Natural killer cell (primary cell): ENCODE results near the gene LYZL2. TPM values are rescaled to one million over a fixed set of nuclear protein-coding genes. Genes with fewer than 3 reads are reported as not detected.
A peak's percentile ranks its signal among the peaks of the same experiment; 100 is the strongest.
"Not testable (repeated sequence)": the region's sequence is repeated elsewhere in the genome, so short reads cannot be mapped to it uniquely, and the experiment has no call there.

ENCODE experiments used
- ATAC-seq, 3 donors: fragments of 150-1000 bp in 2 of 3; fragments of 200-7000 bp in 1 of 3; cut with Tn5 transposase; 1 replicate in 1 of 3; 2 replicates in 2 of 3; pipeline ENCODE4 v1.10.0; 2021; ENCODE audit warnings: mild to moderate bottlenecking in 2 of 3, moderate library complexity in 2 of 3
- DNase-seq, 2 donors: peaks; one replicate each; pipeline versions ENCODE4 v3.0.0 to v3.0.0-alpha.2; 2013 to 2021; ENCODE audit warnings: mixed read lengths in 1 of 2
- H3K27ac ChIP-seq: one replicate; pipeline ENCODE4 v1.5.1; 2013; ENCODE audit warnings: mild to moderate bottlenecking, low read length
- H3K27me3 ChIP-seq: one replicate; pipeline ENCODE4 v1.6.1; 2013; ENCODE audit warnings: low read length; ENCODE audit not compliant: control insufficient read depth, insufficient read depth
- H3K36me3 ChIP-seq: one replicate; pipeline ENCODE4 v1.6.1; 2013; ENCODE audit warnings: low read length; ENCODE audit not compliant: control insufficient read depth, insufficient read depth
- H3K4me1 ChIP-seq: one replicate; pipeline ENCODE4 v1.6.1; 2013; ENCODE audit warnings: low read length; ENCODE audit not compliant: control insufficient read depth, insufficient read depth
- H3K4me3 ChIP-seq: one replicate; pipeline ENCODE4 v1.5.1; 2013; ENCODE audit warnings: low read length
- H3K9me3 ChIP-seq: one replicate; pipeline ENCODE4 v1.6.1; 2013; ENCODE audit warnings: low read length; ENCODE audit not compliant: control insufficient read depth, insufficient read depth
- H3K27ac Mint-ChIP-seq, 2 donors: one replicate each; pipeline ENCODE4 v1.8.0; 2022; ENCODE audit warnings: mild to moderate bottlenecking in 2 of 2, mixed read lengths in 2 of 2, moderate library complexity in 1 of 2
- H3K27me3 Mint-ChIP-seq, 2 donors: one replicate each; pipeline ENCODE4 v1.8.0; 2022; ENCODE audit warnings: low read depth in 2 of 2, mixed read lengths in 2 of 2
- H3K36me3 Mint-ChIP-seq: one replicate; pipeline ENCODE4 v1.8.0; 2022; ENCODE audit warnings: mixed read lengths
- H3K4me1 Mint-ChIP-seq, 2 donors: one replicate each; pipeline ENCODE4 v1.8.0; 2022; ENCODE audit warnings: mixed read lengths in 2 of 2
- H3K4me3 Mint-ChIP-seq: one replicate; pipeline ENCODE4 v1.8.0; 2022; ENCODE audit warnings: mild to moderate bottlenecking, moderate library complexity, mixed read lengths
- H3K9me3 Mint-ChIP-seq, 2 donors: one replicate each; pipeline ENCODE4 v1.8.0; 2022; ENCODE audit warnings: mixed read lengths in 2 of 2
- CTCF ChIP-seq: fragments of 200-600 bp; IDR thresholded peaks from one replicate; pipeline ENCODE4 v1.8.0; 2022; ENCODE audit warnings: antibody characterized with exemption
- WGBS: methylation state at CpG from one replicate; pipeline ENCODE4 v1.1.7; 2013; ENCODE audit warnings: missing lambda C conversion rate; ENCODE audit not compliant: insufficient coverage; 5-methylcytosine and 5-hydroxymethylcytosine counted together
- intact Hi-C: fragments of 100-400 bp; cut with micrococcal nuclease; formaldehyde crosslinking; loops from one replicate; pipeline ENCODE4 v1.14.2; 2022
- total RNA-seq, 4 donors: library from RNA; stranded (reverse); fragments of 120-200 nt in 1 of 4; gene quantifications; one replicate each; pipeline versions ENCODE4 v1.2.3 to v1.2.4, GENCODE V29; 2013 to 2022

The LYZL2 gene
- total RNA-seq, 3 donors from 2014 or later (not counting 1 experiment from before 2014, with no cell fraction given): not detected

- intact Hi-C loops: no loop called here
- no peaks in the 10 kb centered on the region for H3K4me1 ChIP-seq
- no peak overlapping the region for H3K27ac Mint-ChIP-seq
- no peak overlapping the region for H3K4me3 Mint-ChIP-seq
- peaks cover 0 to 3% of the 10 kb centered on the region in 2 donors for H3K9me3 Mint-ChIP-seq
- no peaks in the 10 kb centered on the region for H3K36me3 ChIP-seq
- H3K27me3 Mint-ChIP-seq: peaks cover 13 to 17% of the 10 kb centered on the region in 2 donors
- TF ChIP-seq CTCF: no peak
- H3K4me1 Mint-ChIP-seq: peaks cover 6 to 8% of the 10 kb centered on the region in 2 donors
- WGBS: 90% methylated on average over 6 of the region's 6 CpGs
- H3K27ac ChIP-seq: no peak overlapping the region
- H3K9me3 ChIP-seq: no peaks in the 10 kb centered on the region
- H3K4me3 ChIP-seq: no peak overlapping the region
- DNase-seq: no peak
- no peaks in the 10 kb centered on the region for H3K36me3 Mint-ChIP-seq
- H3K27me3 ChIP-seq: peaks cover 4% of the 10 kb centered on the region
- ATAC-seq: no peak
These were observed 45.2 kb upstream of the LYZL2 start for GRCh38 chr10:30674796-30675195.

DNA sequence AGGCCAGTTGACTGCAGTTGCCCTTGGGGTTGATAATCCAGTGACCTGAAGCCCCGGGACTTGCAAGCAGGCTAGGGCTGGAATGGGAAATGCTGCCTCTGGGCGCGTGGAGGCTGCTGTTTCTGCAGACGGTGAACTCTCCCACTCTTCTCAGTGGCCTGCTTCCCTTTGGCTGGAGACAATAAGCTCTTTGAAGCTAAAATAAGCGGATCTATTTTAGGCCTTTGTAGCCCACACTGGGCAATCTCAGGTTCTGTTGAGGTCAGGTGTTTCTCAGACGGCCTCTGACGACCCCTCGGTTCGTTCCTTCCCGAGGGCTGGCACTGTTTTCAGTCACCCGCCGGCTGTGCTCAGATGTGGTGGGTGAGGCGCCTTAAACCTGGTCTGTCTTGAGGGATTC, 43.7 kb upstream of the LYZL2 start:
- H3K9me3 Mint-ChIP-seq, H3K4me3 Mint-ChIP-seq, DNase-seq, H3K36me3 Mint-ChIP-seq, H3K9me3 ChIP-seq, H3K27ac ChIP-seq, H3K4me1 Mint-ChIP-seq, H3K4me1 ChIP-seq, H3K4me3 ChIP-seq, H3K27me3 ChIP-seq, H3K36me3 ChIP-seq, ATAC-seq, intact Hi-C loops, H3K27ac Mint-ChIP-seq: not testable (repeated sequence)
- peaks cover 14 to 27% of the 10 kb centered on the region in 2 donors for H3K27me3 Mint-ChIP-seq
- 60% methylated on average over 2 of the region's 13 CpGs for WGBS

- H3K36me3 ChIP-seq, intact Hi-C loops, H3K9me3 Mint-ChIP-seq, DNase-seq, H3K27ac Mint-ChIP-seq, ATAC-seq, H3K4me3 Mint-ChIP-seq, H3K4me1 Mint-ChIP-seq, H3K4me1 ChIP-seq, H3K4me3 ChIP-seq, H3K9me3 ChIP-seq, H3K36me3 Mint-ChIP-seq, H3K27me3 ChIP-seq, H3K27ac ChIP-seq: not testable (repeated sequence)
- 81% methylated on average over 4 of the region's 4 CpGs for WGBS
- H3K27me3 Mint-ChIP-seq: peaks cover 14 to 27% of the 10 kb centered on the region in 2 donors
These were observed 42.8 kb upstream of the LYZL2 start for GRCh38 chr10:30672338-30672737.

DNA sequence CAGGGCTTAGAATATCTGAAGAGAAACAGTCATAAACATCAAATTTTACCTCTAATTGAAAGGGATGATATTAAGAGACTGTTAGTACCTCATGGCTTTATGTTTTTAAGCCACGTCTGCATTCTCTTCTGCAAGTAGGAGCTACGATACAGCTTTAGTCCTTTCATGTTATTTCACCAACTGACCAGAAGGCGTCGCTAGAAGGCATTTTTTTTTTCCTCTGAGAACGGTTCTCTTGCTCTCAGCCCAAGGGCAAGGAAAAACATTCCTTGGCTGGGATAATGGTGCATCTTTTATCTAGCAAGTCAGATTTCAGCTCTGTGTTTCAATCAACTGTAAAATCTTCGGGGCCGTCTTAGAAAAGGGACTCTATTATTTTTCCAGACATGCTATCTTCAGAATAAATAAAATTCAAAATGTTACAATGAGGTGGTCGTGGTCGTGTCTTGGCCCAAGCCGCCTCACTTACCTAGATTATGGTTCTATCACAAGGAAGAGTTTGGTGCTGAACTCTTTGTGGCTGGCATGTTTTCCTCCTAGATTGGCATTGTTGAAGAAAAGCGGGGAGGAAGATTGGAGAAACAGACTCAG, 41.6 kb upstream of the LYZL2 start:
- H3K9me3 ChIP-seq: no peaks in the 10 kb centered on the region
- peak; percentile 64 to 79 (median 65) for ATAC-seq
- H3K27ac ChIP-seq: no peak overlapping the region
- Mint-ChIP-seq H3K36me3 (no peaks in the 10 kb centered on the region), H3K27me3 (peaks cover 14 to 27% of the 10 kb centered on the region in 2 donors), H3K4me3 (peak overlapping the region; percentile 81), H3K4me1 (peaks cover 6 to 8% of the 10 kb centered on the region in 2 donors), H3K27ac (peak overlapping the region in 1 of 2 donors; percentile 15), H3K9me3 (no peaks in the 10 kb centered on the region)
- H3K36me3 ChIP-seq: no peaks in the 10 kb centered on the region
- peak in 1 of 2 donors; percentile 83 for DNase-seq
- 36% methylated on average over 11 of the region's 11 CpGs for whole genome bisulfite sequencing
- intact Hi-C loops: no loop called here
- no peak overlapping the region for H3K4me3 ChIP-seq
- H3K27me3 ChIP-seq: peaks cover 4% of the 10 kb centered on the region
- peak; percentile 83 for TF ChIP-seq CTCF
- H3K4me1 ChIP-seq: no peaks in the 10 kb centered on the region

DNA sequence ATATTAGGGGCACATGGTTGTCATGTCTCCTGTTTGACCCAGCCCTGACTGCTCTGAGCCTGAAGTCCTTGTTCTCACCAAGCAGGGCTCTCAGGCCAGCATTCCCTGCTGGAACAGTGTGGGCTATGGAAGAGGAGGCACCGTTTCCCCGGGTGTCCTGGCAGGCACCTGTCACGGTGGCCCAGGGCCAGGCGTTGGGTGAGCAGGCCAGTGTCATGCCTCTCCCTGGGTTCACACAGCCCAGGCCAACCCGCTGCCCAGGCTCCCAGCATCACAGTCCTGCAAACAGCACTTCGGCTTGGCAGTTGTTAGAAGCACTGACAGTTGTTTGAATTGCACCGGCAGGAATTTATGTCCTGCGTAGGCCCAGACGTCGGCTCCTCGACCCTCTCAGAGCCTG, 38.4 kb upstream of the LYZL2 start:
- H3K36me3 ChIP-seq, H3K27ac Mint-ChIP-seq, H3K9me3 ChIP-seq, intact Hi-C loops, H3K36me3 Mint-ChIP-seq, H3K27me3 ChIP-seq, H3K27ac ChIP-seq, DNase-seq, H3K4me3 Mint-ChIP-seq, H3K4me3 ChIP-seq, H3K4me1 ChIP-seq, H3K9me3 Mint-ChIP-seq, ATAC-seq: not testable (repeated sequence)
- H3K27me3 Mint-ChIP-seq: peaks cover 19 to 38% of the 10 kb centered on the region in 2 donors
- 85% methylated on average over 11 of the region's 11 CpGs for WGBS
- H3K4me1 Mint-ChIP-seq: peaks cover 6 to 13% of the 10 kb centered on the region in 2 donors

DNA sequence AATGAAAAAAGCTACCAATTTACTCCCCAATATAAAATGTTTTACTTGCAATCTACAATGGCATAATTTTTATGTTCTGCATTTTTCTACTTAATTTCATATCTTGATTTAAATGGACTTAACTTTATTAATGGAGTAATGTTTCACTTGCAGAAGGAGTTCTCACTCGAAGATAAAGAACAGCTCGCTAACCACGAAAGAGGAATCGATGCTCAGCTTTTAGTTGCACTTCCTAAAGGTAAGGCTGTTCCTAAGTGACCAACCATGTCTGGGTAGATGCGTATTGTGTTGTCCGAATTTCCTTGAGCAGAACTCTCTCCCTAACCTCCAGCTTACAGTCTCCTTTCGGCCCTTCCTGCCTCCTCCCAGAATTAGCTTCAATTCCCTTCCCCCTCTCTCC, 33.9 kb upstream of the LYZL2 start:
- ATAC-seq, H3K9me3 ChIP-seq, H3K4me1 Mint-ChIP-seq, H3K36me3 ChIP-seq, H3K36me3 Mint-ChIP-seq, intact Hi-C loops, H3K27ac ChIP-seq, H3K4me3 ChIP-seq, H3K27ac Mint-ChIP-seq, H3K9me3 Mint-ChIP-seq, H3K27me3 ChIP-seq, DNase-seq, H3K4me3 Mint-ChIP-seq, H3K4me1 ChIP-seq: not testable (repeated sequence)
- no CpG with 5 or more reads among the region's 7 CpGs for WGBS
- peaks cover 14 to 27% of the 10 kb centered on the region in 2 donors for H3K27me3 Mint-ChIP-seq
